GM12872 (cell line): ENCODE data around the gene TGFBR2.

Experiments used
- CTCF ChIP-seq: IDR thresholded peaks from 3 replicates; pipeline ENCODE4 v1.5.1; 2011; ENCODE audit warnings: low read depth, mild to moderate bottlenecking, low read length, moderate library complexity; ENCODE audit not compliant: insufficient read depth

TGFBR2 gene

GRCh38 chr3:30606301-30607031 lies at the start of gene TGFBR2:
Gene TGFBR2, plus strand, starts transcription at chr3:30606601. Its CDS starts 283 bp downstream, at chr3:30606884.
- peak; percentile 25; the same call in 1 of the 3 replicates for TF ChIP-seq CTCF

- TF ChIP-seq CTCF: no peak
Observed at GRCh38 chr3:30557746-30558303, 48.6 kb upstream of the TGFBR2 start.

- no peak for TF ChIP-seq CTCF
Observed at GRCh38 chr3:30563956-30564355, 42.4 kb upstream of the TGFBR2 start.

- TF ChIP-seq CTCF: no peak
Observed at GRCh38 chr3:30567139-30567753, 39.2 kb upstream of the TGFBR2 start.

- TF ChIP-seq CTCF: no peak
Observed at GRCh38 chr3:30576946-30577345, 29.5 kb upstream of the TGFBR2 start.

- no peak for TF ChIP-seq CTCF
Observed at GRCh38 chr3:30577788-30578187, 28.6 kb upstream of the TGFBR2 start.

- no peak for TF ChIP-seq CTCF
Observed at GRCh38 chr3:30578479-30578878, 27.9 kb upstream of the TGFBR2 start.
